NCI-H345 treated with DMSO at 0.1 percent for 48 hours (cell line): ENCODE measurements around the gene ADCY2.

Experiments used
- DNase-seq: peaks from one replicate; lab custom pipeline; 2025; ENCODE audit not compliant: unreplicated experiment; lab: John Stamatoyannopoulos, UW

ADCY2 gene

GRCh38 chr5:7395947-7396712 is at the start of gene ADCY2:
TSS of gene ADCY2 (plus strand) at chr5:7396138. CDS start at chr5:7396297, 159 bp downstream.
- DNase-seq = no peak

- no peak for DNase-seq
These were observed 48.6 kb upstream of the ADCY2 start for GRCh38 chr5:7347377-7347776.

- DNase-seq = no peak
These were observed 47.6 kb upstream of the ADCY2 start for GRCh38 chr5:7348168-7348854.

GRCh38 chr5:7361593-7361992 is 34.3 kb upstream of the ADCY2 start:
- DNase-seq = no peak

- no peak for DNase-seq
These were observed 32.8 kb upstream of the ADCY2 start for GRCh38 chr5:7363067-7363677.

GRCh38 chr5:7364226-7364875 is 31.6 kb upstream of the ADCY2 start:
- DNase-seq = no peak

- no peak for DNase-seq
These were observed 28.2 kb upstream of the ADCY2 start for GRCh38 chr5:7367780-7368179.

GRCh38 chr5:7372399-7372798 is 23.5 kb upstream of the ADCY2 start:
- no peak for DNase-seq

GRCh38 chr5:7374186-7374585 is 21.8 kb upstream of the ADCY2 start:
- no peak for DNase-seq

GRCh38 chr5:7375457-7375856 is 20.5 kb upstream of the ADCY2 start:
- DNase-seq = no peak

GRCh38 chr5:7376871-7377270 is 19.1 kb upstream of the ADCY2 start:
- DNase-seq = no peak

- DNase-seq = no peak
These were observed 18.2 kb upstream of the ADCY2 start for GRCh38 chr5:7377761-7378160.

- DNase-seq = no peak
These were observed 13.3 kb upstream of the ADCY2 start for GRCh38 chr5:7382588-7382987.

- DNase-seq = no peak
These were observed 10.3 kb upstream of the ADCY2 start for GRCh38 chr5:7385681-7386080.

GRCh38 chr5:7388553-7388952 is 7.4 kb upstream of the ADCY2 start:
- no peak for DNase-seq

GRCh38 chr5:7391215-7391614 is 4.7 kb upstream of the ADCY2 start:
- no peak for DNase-seq

- peak; percentile 55 for DNase-seq
These were observed 3.9 kb upstream of the ADCY2 start for GRCh38 chr5:7391814-7392692.

- DNase-seq = no peak
These were observed 3.3 kb upstream of the ADCY2 start for GRCh38 chr5:7392693-7393024.

GRCh38 chr5:7393921-7394799 is 1.8 kb upstream of the ADCY2 start:
- DNase-seq = no peak

- DNase-seq = no peak
These were observed 978 bp upstream of the ADCY2 start for GRCh38 chr5:7394889-7395431.
